GM10248 (cell line): Measurements from ENCODE around the gene GPAM.

ENCODE experiments used
- CTCF ChIA-PET: fragments of 300-600 bp; sonication (Branson Sonifier 250); formaldehyde crosslinking; extraction: SDS; loops from one replicate; lab custom pipeline; 2021; ENCODE audit warnings: antibody characterized with exemption; lab: Yijun Ruan, JAX
- POLR2A ChIA-PET: fragments of 350-650 bp; sonication (Branson Sonifier 250); formaldehyde crosslinking; extraction: SDS; loops from one replicate; lab custom pipeline; 2020; ENCODE audit warnings: antibody characterized with exemption; lab: Yijun Ruan, JAX
- DNase-seq: peaks from one replicate; pipeline ENCODE4 v3.0.0; 2012; ENCODE audit errors: extremely low spot score
- CTCF ChIP-seq: IDR thresholded peaks from 2 replicates; pipeline ENCODE4 v1.5.1; 2012; ENCODE audit warnings: mild to moderate bottlenecking, low read depth; ENCODE audit errors: extremely low read depth, missing control alignments, control extremely low read depth

Gene GPAM

GRCh38 chr10:112189465-112189864, 5.9 kb upstream of the GPAM start:
- TF ChIP-seq CTCF = no peak
- ChIA-PET CTCF (interaction anchor here (1.5 kb wide), 1 partner anchor 118 kb away, joined by 3 read pairs; no protein-coding TSS in a partner anchor), POLR2A (no interaction called here)
- no peak for DNase-seq

GRCh38 chr10:112187527-112187926, 4.0 kb upstream of the GPAM start:
- ChIA-PET POLR2A (no interaction called here), CTCF (interaction anchor here (2.0 kb wide), 1 partner anchor 14 kb away, joined by 5 read pairs; no protein-coding TSS in a partner anchor)
- no peak for TF ChIP-seq CTCF

GRCh38 chr10:112185959-112186358, 2.4 kb upstream of the GPAM start:
- ChIA-PET POLR2A (no interaction called here), CTCF (interaction anchor here (0.7 to 2.0 kb wide), 3 partner anchors 15 to 46 kb away, joined by 3 to 5 read pairs (median 4); no protein-coding TSS in a partner anchor)
- no peak for DNase-seq
- TF ChIP-seq CTCF = no peak

More at GRCh38 chr10:112187527-112187926, 4.0 kb upstream of the GPAM start:
- no peak for DNase-seq

- ChIA-PET CTCF (interaction anchor here (1.1 to 5.3 kb wide), 8 partner anchors 12 to 124 kb away, joined by 4 to 40 read pairs (median 5); no protein-coding TSS in a partner anchor), POLR2A (no interaction called here)
- DNase-seq = no peak
Measured at GRCh38 chr10:112184379-112184778, 814 bp upstream of the GPAM start.

GRCh38 chr10:112184052-112184371, 447 bp upstream of the GPAM start:
- CTCF ChIA-PET = interaction anchor here (1.1 to 5.3 kb wide), 7 partner anchors 13 to 124 kb away, joined by 4 to 40 read pairs (median 5); no protein-coding TSS in a partner anchor
- no peak for DNase-seq
- POLR2A ChIA-PET = no interaction called here
- no peak for TF ChIP-seq CTCF

More at GRCh38 chr10:112184379-112184778, 814 bp upstream of the GPAM start:
- no peak for TF ChIP-seq CTCF

GRCh38 chr10:112182784-112183328, 709 bp downstream of the GPAM start:
- CTCF ChIA-PET = interaction anchor here (0.6 to 5.3 kb wide), 8 partner anchors 12 to 289 kb away, joined by 3 to 40 read pairs (median 6); no protein-coding TSS in a partner anchor
- no peak for DNase-seq
- no peak for TF ChIP-seq CTCF

More at GRCh38 chr10:112182784-112183328, 709 bp downstream of the GPAM start:
- POLR2A ChIA-PET = no interaction called here
